Measurements from ENCODE around the gene IL17C.

GRCh38 chr16:88680554-88681083 lies 42.2 kb downstream of the IL17C start:
- TF ChIP-seq CTCF (IDR thresholded peaks at IDR 0.05; ENCODE audit: low read depth, low read length, missing input control) (no peak), FOXA1 (IDR thresholded peaks at IDR 0.05) (no peak), RAD21 (IDR thresholded peaks at IDR 0.05) (no peak), YY1 (IDR thresholded peaks at IDR 0.05) (no peak), EGR1 (IDR thresholded peaks at IDR 0.05; ENCODE audit: low read depth in 2 of 2) (no peak), TAF1 (conservative IDR thresholded peaks at IDR 0.05) (no peak), NR2F2 (IDR thresholded peaks at IDR 0.05) (no peak)
